Skin epidermis (tissue), 12 donors: ENCODE results near the gene RC3H2.
A peak's percentile ranks its signal among the peaks of the same experiment; 100 is the strongest.

ENCODE experiments used
- H3K27ac ChIP-seq, 21 experiments: fragments of 200-600 bp; sonication (generic) in 11 of 21; one replicate each; pipeline ENCODE4 v1.5.0; 2020; ENCODE audit warnings: mild to moderate bottlenecking in 3 of 21, inconsistent platforms in 2 of 21, moderate library complexity in 2 of 21
- H3K4me3 ChIP-seq, 7 experiments: fragments of 200-600 bp; sonication (generic) in 2 of 7; one replicate each; pipeline ENCODE4 v1.5.0; 2020; ENCODE audit warnings: inconsistent platforms in 2 of 7, mild to moderate bottlenecking in 2 of 7, moderate library complexity in 1 of 7

RC3H2 gene

GRCh38 chr9:122904823-122905710 lies at the start of gene RC3H2:
RC3H2 (minus strand) TSS chr9:122905359; CDS start chr9:122897509, 7,850 bp downstream.
- Histone ChIP-seq H3K27ac (peak within 1 kb of the TSS; percentile 90 to 99 (median 96)), H3K4me3 (peak within 1 kb of the TSS; percentile 85 to 99 (median 93))

- Histone ChIP-seq H3K27ac (no peak overlapping the region), H3K4me3 (no peak overlapping the region)
These were observed 49.1 kb upstream of the RC3H2 start for GRCh38 chr9:122954253-122954691.

GRCh38 chr9:122951056-122951455 lies 45.9 kb upstream of the RC3H2 start:
- H3K4me3 ChIP-seq: no peak overlapping the region
- no peak overlapping the region for H3K27ac ChIP-seq

GRCh38 chr9:122950263-122950662 lies 45.1 kb upstream of the RC3H2 start:
- no peak overlapping the region for H3K4me3 ChIP-seq
- H3K27ac ChIP-seq: no peak overlapping the region

- Histone ChIP-seq H3K27ac (no peak overlapping the region), H3K4me3 (no peak overlapping the region)
These were observed 44.5 kb upstream of the RC3H2 start for GRCh38 chr9:122949696-122950095.

GRCh38 chr9:122948313-122948712 lies 43.2 kb upstream of the RC3H2 start:
- Histone ChIP-seq H3K27ac (peak overlapping the region in 3 of 21 experiments; percentile 8 to 23 (median 20)), H3K4me3 (no peak overlapping the region)

GRCh38 chr9:122946461-122947005 lies 41.4 kb upstream of the RC3H2 start:
- Histone ChIP-seq H3K27ac (no peak overlapping the region), H3K4me3 (no peak overlapping the region)

- Histone ChIP-seq H3K27ac (no peak overlapping the region), H3K4me3 (no peak overlapping the region)
These were observed 40.1 kb upstream of the RC3H2 start for GRCh38 chr9:122944960-122945888.

- peak overlapping the region; percentile 65 to 87 (median 73) for H3K4me3 ChIP-seq
These were observed 36.5 kb upstream of the RC3H2 start for GRCh38 chr9:122941582-122942234.

GRCh38 chr9:122940749-122941581 lies 35.8 kb upstream of the RC3H2 start, which contains the start of gene RABGAP1:
RABGAP1 (plus strand) TSS chr9:122941020; CDS start chr9:122957060, 16,040 bp downstream.
- H3K27ac ChIP-seq: peak within 1 kb of the TSS; percentile 43 to 97 (median 92)
- H3K4me3 ChIP-seq: peak within 1 kb of the TSS; percentile 65 to 87 (median 73)

More at GRCh38 chr9:122941582-122942234, 36.5 kb upstream of the RC3H2 start:
- H3K27ac ChIP-seq: peak overlapping the region in 20 of 21 experiments; percentile 59 to 97 (median 92)

- Histone ChIP-seq H3K4me3 (peak overlapping the region; percentile 65 to 87 (median 73)), H3K27ac (peak overlapping the region in 17 of 21 experiments; percentile 22 to 97 (median 92))
These were observed 35.2 kb upstream of the RC3H2 start for GRCh38 chr9:122940454-122940748.

GRCh38 chr9:122939601-122940000 lies 34.4 kb upstream of the RC3H2 start:
- H3K27ac ChIP-seq: peak overlapping the region in 1 of 21 experiments; percentile 92

GRCh38 chr9:122936883-122937282 lies 31.7 kb upstream of the RC3H2 start:
- Histone ChIP-seq H3K4me3 (no peak overlapping the region), H3K27ac (no peak overlapping the region)

More at GRCh38 chr9:122939601-122940000, 34.4 kb upstream of the RC3H2 start:
- no peak overlapping the region for H3K4me3 ChIP-seq

GRCh38 chr9:122936464-122936863 lies 31.3 kb upstream of the RC3H2 start:
- H3K4me3 ChIP-seq: no peak overlapping the region

GRCh38 chr9:122931226-122932121 lies 26.3 kb upstream of the RC3H2 start, which contains the start of gene ZBTB26:
ZBTB26 (minus strand) TSS chr9:122931512; CDS start chr9:122919934, 11,578 bp downstream.
- Histone ChIP-seq H3K27ac (peak within 1 kb of the TSS; percentile 61 to 92 (median 88)), H3K4me3 (peak within 1 kb of the TSS; percentile 57 to 94 (median 63))

More at GRCh38 chr9:122936464-122936863, 31.3 kb upstream of the RC3H2 start:
- no peak overlapping the region for H3K27ac ChIP-seq

- Histone ChIP-seq H3K4me3 (peak overlapping the region; percentile 57 to 94 (median 63)), H3K27ac (peak overlapping the region; percentile 61 to 92 (median 88))
These were observed 25.5 kb upstream of the RC3H2 start for GRCh38 chr9:122930541-122931225.
